HCT116 (cell line): ENCODE measurements around the gene FBLN7.

Source experiments
- CBX3 ChIP-seq: IDR thresholded peaks from 2 replicates; pipeline ENCODE4 v1.6.1; 2012; ENCODE audit warnings: low read depth
- CTCF ChIP-seq, 3 experiments: fragments of 200-600 bp in 1 of 3; sonication (generic) in 1 of 3; IDR thresholded peaks in 2 of 3; conservative IDR thresholded peaks in 1 of 3; 2 replicates each; pipeline ENCODE4 v1.5.1; 2012 to 2017; ENCODE audit warnings: low read depth in 2 of 3, low read length in 2 of 3, antibody characterized with exemption in 1 of 3, borderline replicate concordance in 1 of 3, control low read depth in 1 of 3, mild to moderate bottlenecking in 1 of 3, mixed read lengths in 1 of 3, mixed run types in 1 of 3, moderate library complexity in 1 of 3; ENCODE audit not compliant: insufficient read depth in 1 of 3
- EGR1 ChIP-seq: IDR thresholded peaks from 2 replicates; pipeline ENCODE4 v1.6.1; 2012; ENCODE audit warnings: low read depth
- EZH2 ChIP-seq: fragments of 200-600 bp; sonication (generic); IDR thresholded peaks from 2 replicates; pipeline ENCODE4 v1.6.1; 2017; ENCODE audit warnings: antibody characterized with exemption, mixed run types
- EZH2phosphoT487 ChIP-seq: fragments of 200-600 bp; IDR thresholded peaks from 2 replicates; pipeline ENCODE4 v1.6.1; 2018; ENCODE audit warnings: antibody characterized with exemption, borderline replicate concordance
- POLR2AphosphoS5 ChIP-seq: IDR thresholded peaks from 2 replicates; pipeline ENCODE4 v1.6.1; 2011; ENCODE audit warnings: mild to moderate bottlenecking, low read depth, low read length, moderate library complexity
- YY1 ChIP-seq: IDR thresholded peaks from 2 replicates; pipeline ENCODE4 v1.6.1; 2011; ENCODE audit warnings: low read length, low read depth, moderate library complexity, mild to moderate bottlenecking; ENCODE audit not compliant: insufficient replicate concordance; ENCODE audit errors: extremely low read depth
- ZNF274 ChIP-seq: fragments of 200-500 bp; sonication (Bioruptor generic); IDR thresholded peaks from 2 replicates; pipeline ENCODE4 v1.6.1; 2014; ENCODE audit warnings: mild to moderate bottlenecking, low read depth, low read length, inconsistent platforms

DNA sequence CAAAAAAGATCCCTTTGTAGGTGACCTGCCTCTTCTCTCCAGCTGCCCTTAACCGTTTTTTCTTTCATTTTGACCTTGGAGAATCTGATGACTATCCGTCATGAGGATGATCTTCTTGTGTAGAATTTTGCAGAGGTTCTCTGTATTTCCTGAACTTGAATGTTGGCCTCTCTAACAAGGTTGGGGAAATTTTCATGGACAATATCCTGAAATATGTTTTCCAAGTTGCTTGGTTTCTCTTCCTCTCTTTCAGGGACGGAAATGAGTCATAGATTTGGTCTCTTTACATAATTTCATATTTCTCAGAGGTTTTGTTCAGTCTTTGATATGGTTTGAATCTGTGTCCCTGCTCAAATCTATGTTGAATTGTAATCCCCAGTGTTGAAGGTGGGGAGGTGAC, 82.6 kb downstream of the FBLN7 start:
- TF ChIP-seq EZH2 (no peak), YY1 (no peak), POLR2AphosphoS5 (no peak), EGR1 (no peak), ZNF274 (no peak), CTCF (IDR thresholded peaks at IDR 0.05 in 2 of 3, conservative IDR thresholded peaks at IDR 0.05 in 1 of 3; ENCODE audit: borderline replicate concordance in 1 of 3, insufficient read depth in 1 of 3, low read depth in 2 of 3, low read length in 2 of 3) (no peak), EZH2phosphoT487 (no peak), CBX3 (no peak)
